A549 (cell line): ENCODE measurements around the gene IGSF3. TPM values are rescaled to one million over a fixed set of nuclear protein-coding genes. Genes with fewer than 3 reads are reported as not detected.
A peak's percentile ranks its signal among the peaks of the same experiment; 100 is the strongest.

ENCODE experiments used
- ATAC-seq, 2 experiments: fragments of 200-7000 bp in 1 of 2; fragments of >200 bp in 1 of 2; cut with Nextera tagmentation in 1 of 2; cut with Tn5 transposase in 1 of 2; 3 replicates each; pipeline versions ENCODE4 v1.8.0 to v1.9.1; 2018 to 2020; ENCODE audit warnings: mild to moderate bottlenecking in 1 of 2, moderate library complexity in 1 of 2
- CTCF ChIA-PET: fragments of 300-600 bp; sonication (Branson Sonifier 250); formaldehyde crosslinking; extraction: SDS; loops from one replicate; lab custom pipeline; 2021; ENCODE audit warnings: antibody characterized with exemption, inconsistent platforms; lab: Yijun Ruan, JAX
- POLR2A ChIA-PET: fragments of 350-600 bp; formaldehyde crosslinking; extraction: SDS; loops from one replicate; lab custom pipeline; 2021; ENCODE audit warnings: antibody characterized with exemption, inconsistent platforms; lab: Yijun Ruan, JAX
- DNase-seq, 2 experiments: peaks; one replicate each; pipeline versions ENCODE4 v3.0.0 to v3.0.0-alpha.2; 2011 to 2016; ENCODE audit warnings: low read depth in 1 of 2, low spot score in 1 of 2
- FAIRE-seq: peaks from 2 replicates; lab custom pipeline; 2011; peaks lifted over from hg19 to GRCh38; lab: Jason Lieb, UNC
- H3K27ac ChIP-seq, 2 experiments: fragments of >200 bp; sonication (Bioruptor Twin); formaldehyde crosslinking; 3 replicates each; pipeline ENCODE4 v1.5.1; 2016 to 2017
- H3K4me1 ChIP-seq: fragments of >200 bp; sonication (Bioruptor Twin); formaldehyde crosslinking; 3 replicates; pipeline ENCODE4 v1.6.1; 2016
- H3K4me2 ChIP-seq: fragments of >200 bp; sonication (Bioruptor Twin); formaldehyde crosslinking; 3 replicates; pipeline ENCODE4 v1.6.1; 2016
- H3K4me3 ChIP-seq: fragments of >200 bp; sonication (Bioruptor Twin); formaldehyde crosslinking; 3 replicates; pipeline ENCODE4 v1.5.1; 2016
- H3K9me3 ChIP-seq: fragments of >200 bp; sonication (Bioruptor Twin); formaldehyde crosslinking; 3 replicates; pipeline ENCODE4 v1.6.1; 2016
- ATOH8 ChIP-seq: fragments of 250-450 bp; sonication (Bioruptor Pico); IDR thresholded peaks from 2 replicates; pipeline ENCODE4 v1.5.0; 2020; ENCODE audit warnings: low read depth, mild to moderate bottlenecking, moderate library complexity
- BHLHE40 ChIP-seq: IDR thresholded peaks from 2 replicates; pipeline ENCODE4 v1.6.1; 2012; ENCODE audit warnings: low read depth, low read length, inconsistent platforms
- CBX8 ChIP-seq: fragments of 200-600 bp; sonication (generic); IDR thresholded peaks from 2 replicates; pipeline ENCODE4 v1.6.1; 2016
- CEBPB ChIP-seq, 2 experiments: fragments of >200 bp in 1 of 2; sonication (Bioruptor Twin) in 1 of 2; formaldehyde crosslinking in 1 of 2; IDR thresholded peaks; 2 replicates each; pipeline ENCODE4 v1.6.1; 2012 to 2016
- CHD2 ChIP-seq: fragments of 150-350 bp; IDR thresholded peaks from 2 replicates; pipeline ENCODE4 v1.6.1; 2014; ENCODE audit warnings: low read length; ENCODE audit not compliant: partially characterized antibody
- CHD4 ChIP-seq: fragments of 200-600 bp; sonication (generic); IDR thresholded peaks from 2 replicates; pipeline ENCODE4 v1.6.1; 2016; ENCODE audit warnings: antibody characterized with exemption, mild to moderate bottlenecking, borderline replicate concordance
- EHMT2 ChIP-seq: fragments of 200-600 bp; sonication (generic); IDR thresholded peaks from 2 replicates; pipeline ENCODE4 v1.6.1; 2016; ENCODE audit warnings: antibody characterized with exemption, low read depth, mild to moderate bottlenecking, moderate library complexity
- ELK1 ChIP-seq: fragments of 150-350 bp; IDR thresholded peaks from 2 replicates; pipeline ENCODE4 v1.6.1; 2014; ENCODE audit warnings: low read depth, mild to moderate bottlenecking, low read length
- EP300 ChIP-seq, 2 experiments: fragments of >200 bp; sonication (Bioruptor Twin); formaldehyde crosslinking; IDR thresholded peaks; 2 replicates in 1 of 2; 3 replicates in 1 of 2; pipeline ENCODE4 v1.6.1; 2016 to 2017
- FOSB ChIP-seq: fragments of 250-450 bp; sonication (Bioruptor Pico); IDR thresholded peaks from 2 replicates; pipeline ENCODE4 v1.5.0; 2020; ENCODE audit warnings: mild to moderate bottlenecking, moderate library complexity
- FOSL2 ChIP-seq, 2 experiments: fragments of 450-650 bp in 1 of 2; fragments of >200 bp in 1 of 2; sonication (Bioruptor Twin) in 1 of 2; formaldehyde crosslinking; IDR thresholded peaks; 2 replicates each; pipeline versions ENCODE4 v1.5.0 to v1.6.1; 2016 to 2020; ENCODE audit warnings: mild to moderate bottlenecking in 1 of 2, moderate library complexity in 1 of 2
- FOXS1 ChIP-seq: fragments of 250-450 bp; sonication (Bioruptor Pico); IDR thresholded peaks from 2 replicates; pipeline ENCODE4 v1.5.0; 2020; ENCODE audit warnings: mild to moderate bottlenecking, moderate library complexity
- HDAC2 ChIP-seq: fragments of 200-600 bp; sonication (generic); IDR thresholded peaks from 2 replicates; pipeline ENCODE4 v1.6.1; 2016
- HOXB5 ChIP-seq: fragments of 250-450 bp; sonication (Bioruptor Pico); IDR thresholded peaks from 2 replicates; pipeline ENCODE4 v1.5.0; 2020; ENCODE audit warnings: mild to moderate bottlenecking, moderate library complexity
- JUNB ChIP-seq: fragments of >200 bp; sonication (Bioruptor Twin); formaldehyde crosslinking; IDR thresholded peaks from 2 replicates; pipeline ENCODE4 v1.6.1; 2016
- KDM1A ChIP-seq: fragments of 200-600 bp; sonication (generic); IDR thresholded peaks from 2 replicates; pipeline ENCODE4 v1.6.1; 2016; ENCODE audit warnings: low read depth, mild to moderate bottlenecking
- KDM5A ChIP-seq: fragments of 200-600 bp; sonication (generic); IDR thresholded peaks from 2 replicates; pipeline ENCODE4 v1.6.1; 2016; ENCODE audit warnings: antibody characterized with exemption, mild to moderate bottlenecking
- MAFK ChIP-seq: fragments of 450-650 bp; IDR thresholded peaks from 2 replicates; pipeline ENCODE4 v1.6.1; 2014; ENCODE audit not compliant: partially characterized antibody
- MAX ChIP-seq: IDR thresholded peaks from 2 replicates; pipeline ENCODE4 v1.6.1; 2012
- MAZ ChIP-seq: fragments of 150-350 bp; IDR thresholded peaks from 2 replicates; pipeline ENCODE4 v1.6.1; 2014; ENCODE audit warnings: antibody characterized with exemption, low read depth, low read length, borderline replicate concordance
- PBX3 ChIP-seq: IDR thresholded peaks from 2 replicates; pipeline ENCODE4 v1.6.1; 2012
- POLR2A ChIP-seq: IDR thresholded peaks from 2 replicates; pipeline ENCODE4 v1.6.1; 2012; ENCODE audit warnings: mild to moderate bottlenecking, low read length
- POLR2AphosphoS2 ChIP-seq: conservative IDR thresholded peaks from 2 replicates; pipeline ENCODE4 v1.6.1; 2012; ENCODE audit warnings: low read length, improper control_type of control experiment, inconsistent platforms
- RARB ChIP-seq: fragments of 250-450 bp; sonication (Bioruptor Pico); IDR thresholded peaks from 2 replicates; pipeline ENCODE4 v1.8.0; 2021; ENCODE audit warnings: mild to moderate bottlenecking, moderate library complexity
- RCOR1 ChIP-seq: fragments of 150-350 bp; IDR thresholded peaks from 2 replicates; pipeline ENCODE4 v1.6.1; 2014; ENCODE audit warnings: antibody characterized with exemption, low read length, low read depth
- TFCP2L1 ChIP-seq: fragments of 250-450 bp; sonication (Bioruptor Pico); IDR thresholded peaks from 2 replicates; pipeline ENCODE4 v1.5.0; 2021; ENCODE audit warnings: mild to moderate bottlenecking
- USF2 ChIP-seq: fragments of 450-650 bp; IDR thresholded peaks from 2 replicates; pipeline ENCODE4 v1.6.1; 2014; ENCODE audit warnings: antibody characterized with exemption
- ZC3H11A ChIP-seq: fragments of 450-650 bp; IDR thresholded peaks from 2 replicates; pipeline ENCODE4 v1.6.1; 2014; ENCODE audit warnings: antibody characterized with exemption, mild to moderate bottlenecking
- ZNF302 ChIP-seq: fragments of 250-450 bp; sonication (Bioruptor Pico); IDR thresholded peaks from 2 replicates; pipeline ENCODE4 v1.9.0; 2021; ENCODE audit warnings: inconsistent platforms, mild to moderate bottlenecking, moderate library complexity
- ZSCAN20 ChIP-seq: fragments of 250-450 bp; sonication (Bioruptor Pico); IDR thresholded peaks from 2 replicates; pipeline ENCODE4 v1.8.0; 2022; ENCODE audit warnings: mild to moderate bottlenecking, moderate library complexity
- WGBS: methylation state at CpG from one replicate; pipeline ENCODE4 v1.1.6; 2017; ENCODE audit errors: missing lambda C conversion rate; 5-methylcytosine and 5-hydroxymethylcytosine counted together
- polyA plus RNA-seq, 4 experiments: library from polyadenylated mRNA; depleted of rRNA in 3 of 4; stranded (reverse); fragments of >200 nt; fragmentation: RNase III in 1 of 4; extraction: RNeasy Plus Mini Kit Qiagen cat#74134 plus additional on column Dnase treatment in 1 of 4; gene quantifications; 2 replicates in 3 of 4; 3 replicates in 1 of 4; pipeline ENCODE4 v1.2.3, GENCODE V29; 2011 to 2017

The IGSF3 gene
- polyA plus RNA-seq, 2 of the 4 experiments (the other 2 are of a cell fraction), result 18.5 to 21.9 TPM

DNA sequence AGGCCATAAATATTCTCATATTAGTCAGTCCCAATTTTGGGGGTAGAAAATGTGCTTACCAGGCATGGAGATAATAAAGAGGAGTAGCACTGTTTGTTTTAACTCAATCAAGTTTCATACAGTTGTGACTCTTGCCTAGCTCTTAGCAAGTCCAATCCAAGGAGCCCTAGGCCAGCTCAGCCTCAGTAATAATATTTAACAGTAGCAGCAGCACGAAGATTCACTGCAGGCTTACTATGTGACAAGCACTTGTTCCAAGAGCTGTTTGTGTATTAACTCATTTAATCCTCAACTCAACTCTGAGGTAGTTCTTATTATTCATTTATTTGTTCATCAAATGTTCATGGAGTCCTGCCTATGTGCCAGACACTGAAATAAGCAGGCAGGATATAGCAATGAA lies 109.0 kb downstream of the IGSF3 start (continued):
- TF ChIP-seq PBX3 (no peak), TFCP2L1 (no peak)

DNA sequence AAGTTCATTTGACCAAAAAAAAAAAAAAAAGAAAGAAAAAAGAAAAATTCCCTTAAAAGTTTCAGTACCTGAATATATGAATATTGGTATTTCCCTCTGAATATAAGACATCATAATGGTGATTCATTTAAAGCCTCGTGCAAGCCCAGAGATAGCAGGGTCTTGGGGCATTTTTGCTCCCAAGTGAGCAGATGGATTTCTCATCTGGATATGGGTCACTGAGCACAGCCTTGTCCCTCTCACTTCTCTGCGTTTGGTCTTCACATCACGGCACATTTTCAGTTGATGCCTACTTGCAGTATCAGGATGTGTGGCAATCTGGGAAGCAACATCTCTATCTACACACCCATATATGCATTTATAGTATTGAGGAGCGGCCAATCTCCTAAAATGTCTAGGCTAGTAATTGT lies 109.4 kb downstream of the IGSF3 start:
- CTCF ChIA-PET, result interaction anchor here (1.0 kb wide), 1 partner anchor 11 kb away, joined by 5 read pairs; no protein-coding TSS in a partner anchor
- 79% methylated on average over 4 of the region's 4 CpGs for WGBS

DNA sequence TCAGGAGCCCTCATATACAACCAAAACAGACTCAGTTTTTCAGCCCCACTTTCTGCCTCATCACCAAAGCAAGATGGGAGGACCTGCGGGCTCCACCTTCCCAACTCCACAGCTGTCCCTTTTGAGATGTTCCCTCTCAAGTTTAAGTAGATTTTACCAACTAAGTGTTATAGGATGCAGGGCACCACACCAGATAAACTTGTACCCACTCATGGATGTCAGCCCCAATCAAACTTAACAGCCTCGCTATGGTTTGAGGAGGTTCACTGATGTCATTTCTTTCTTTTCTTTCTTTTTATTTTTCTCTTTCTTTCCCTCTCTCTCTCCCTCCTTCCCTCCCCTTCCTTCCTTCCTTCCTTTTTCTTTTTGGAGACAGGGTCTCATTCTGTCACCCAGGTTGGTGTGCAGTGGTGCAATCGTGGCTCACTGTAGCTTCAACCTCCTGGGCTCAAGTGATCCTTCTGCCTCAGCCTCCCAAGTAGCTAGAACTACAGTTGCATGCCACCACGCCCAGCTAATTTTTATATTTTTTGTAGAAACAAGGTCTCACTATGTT lies 110.1 kb downstream of the IGSF3 start:
- no peaks in the 10 kb centered on the region for H3K9me3 ChIP-seq
- CTCF ChIA-PET, result interaction anchor here (0.9 kb wide), 2 partner anchors 11 to 58 kb away, joined by 3 to 4 read pairs; no protein-coding TSS in a partner anchor
- no peak for ATAC-seq
- H3K4me1 ChIP-seq, result peaks cover 27% of the 10 kb centered on the region
- no peak for TF ChIP-seq CHD4
- TF ChIP-seq EHMT2, result no peak
- TF ChIP-seq FOXS1, result no peak
- TF ChIP-seq BHLHE40, result no peak
- TF ChIP-seq MAFK, result no peak
- no peak for TF ChIP-seq JUNB
- TF ChIP-seq HDAC2, result no peak
- TF ChIP-seq KDM1A, result no peak
- no peak for TF ChIP-seq ZNF302 (CRISPR knock-in tag)
- no peak for TF ChIP-seq CEBPB (IDR thresholded peaks at IDR 0.05)
- TF ChIP-seq FOSB, result no peak
- no peak for TF ChIP-seq RARB (CRISPR knock-in tag)
- TF ChIP-seq KDM5A, result no peak
- TF ChIP-seq EP300 (IDR thresholded peaks at IDR 0.05), result no peak
- no peak for TF ChIP-seq POLR2A
- TF ChIP-seq ZC3H11A, result no peak
- TF ChIP-seq ATOH8 (CRISPR knock-in tag), result no peak
- no peak for TF ChIP-seq ZSCAN20 (CRISPR knock-in tag)
- TF ChIP-seq, all 56 proteins: peak for 0
- POLR2A ChIA-PET, result no interaction called here
- DNase-seq (no peak), FAIRE-seq (no peak)
- Histone ChIP-seq H3K4me2 (no peak overlapping the region), H3K4me3 (no peak overlapping the region), H3K27ac (peak overlapping the region; percentile 52 to 57; a peak in 2 of 6 replicates)
- WGBS, result 94% methylated on average over 4 of the region's 4 CpGs

More for the DNA sequence above, 109.4 kb downstream of the IGSF3 start:
- no peak for ATAC-seq
- Histone ChIP-seq H3K9me3 (no peaks in the 10 kb centered on the region), H3K4me3 (no peak overlapping the region), H3K4me2 (no peak overlapping the region), H3K4me1 (peaks cover 27% of the 10 kb centered on the region), H3K27ac (no peak overlapping the region)
- POLR2A ChIA-PET, result no interaction called here
- TF ChIP-seq PBX3, result no peak
- TF ChIP-seq CHD2, result no peak
- TF ChIP-seq HDAC2, result no peak
- TF ChIP-seq ZC3H11A, result no peak
- TF ChIP-seq MAX, result no peak
- no peak for TF ChIP-seq MAFK
- TF ChIP-seq MAZ, result no peak
- TF ChIP-seq FOSL2 (IDR thresholded peaks at IDR 0.05), result no peak
- no peak for TF ChIP-seq FOSL2 (CRISPR knock-in tag; IDR thresholded peaks at IDR 0.05)
- TF ChIP-seq ELK1, result no peak
- TF ChIP-seq KDM1A, result no peak
- no peak for TF ChIP-seq USF2
- TF ChIP-seq CBX8, result no peak
- no peak for TF ChIP-seq POLR2AphosphoS2
- no peak for TF ChIP-seq HOXB5 (CRISPR knock-in tag)
- TF ChIP-seq RCOR1, result no peak
- no peak for FAIRE-seq
- no peak for DNase-seq
